Suprapubic skin (tissue), 4 donors: Measurements from ENCODE around the gene SYT8. TPM values are rescaled to one million over a fixed set of nuclear protein-coding genes. Genes with fewer than 3 reads are reported as not detected.
A peak's percentile ranks its signal among the peaks of the same experiment; 100 is the strongest.

Source experiments
- DNase-seq, 2 donors: peaks; one replicate each; pipeline ENCODE4 v3.0.0-alpha.2; 2019; ENCODE audit warnings: low spot score in 2 of 2
- H3K27ac ChIP-seq: fragments of 200-600 bp; sonication (generic); one replicate; pipeline ENCODE4 v1.5.1; 2019
- H3K27me3 ChIP-seq: fragments of 200-600 bp; sonication (generic); one replicate; pipeline ENCODE4 v1.5.1; 2019
- H3K36me3 ChIP-seq: fragments of 200-600 bp; sonication (generic); one replicate; pipeline ENCODE4 v1.5.1; 2019
- H3K4me1 ChIP-seq: fragments of 200-600 bp; sonication (generic); one replicate; pipeline ENCODE4 v1.5.1; 2019
- H3K4me3 ChIP-seq: fragments of 200-600 bp; sonication (generic); one replicate; pipeline ENCODE4 v1.5.1; 2019; ENCODE audit warnings: mild to moderate bottlenecking
- H3K9me3 ChIP-seq: fragments of 200-600 bp; sonication (generic); one replicate; pipeline ENCODE4 v1.5.1; 2019
- EP300 ChIP-seq: sonication (generic); formaldehyde crosslinking; IDR thresholded peaks from one replicate; pipeline ENCODE4 v1.6.1; 2017; ENCODE audit warnings: antibody characterized with exemption
- POLR2A ChIP-seq, 2 donors: fragments of 450-650 bp; IDR thresholded peaks; one replicate each; pipeline ENCODE4 v1.6.1; 2017; ENCODE audit warnings: antibody characterized with exemption in 2 of 2, mild to moderate bottlenecking in 2 of 2, moderate library complexity in 2 of 2
- POLR2AphosphoS5 ChIP-seq, 3 donors: sonication (generic); formaldehyde crosslinking; IDR thresholded peaks; one replicate each; pipeline ENCODE4 v1.6.1; 2017; ENCODE audit warnings: antibody characterized with exemption in 3 of 3
- WGBS: methylation state at CpG from one replicate; pipeline ENCODE4 v1.1.5; 2018; 5-methylcytosine and 5-hydroxymethylcytosine counted together
- total RNA-seq, 4 donors: library from RNA; depleted of rRNA; stranded (reverse); fragments of >200 nt; gene quantifications; one replicate each; pipeline ENCODE4 v1.1.0, GENCODE V29; 2016
- TF ChIP-seq, protein P1 (sequence below), 2 donors: fragments of 200-600 bp in 1 of 2; fragments of 450-650 bp in 1 of 2; sonication (generic) in 1 of 2; IDR thresholded peaks; one replicate each; pipeline ENCODE4 v1.5.1; 2016 to 2019; ENCODE audit warnings: antibody characterized with exemption in 2 of 2, mild to moderate bottlenecking in 1 of 2, moderate library complexity in 1 of 2

Gene SYT8
- total RNA-seq, 4 donors from 2014 or later, result 141 to 280 (median 193) TPM

DNA sequence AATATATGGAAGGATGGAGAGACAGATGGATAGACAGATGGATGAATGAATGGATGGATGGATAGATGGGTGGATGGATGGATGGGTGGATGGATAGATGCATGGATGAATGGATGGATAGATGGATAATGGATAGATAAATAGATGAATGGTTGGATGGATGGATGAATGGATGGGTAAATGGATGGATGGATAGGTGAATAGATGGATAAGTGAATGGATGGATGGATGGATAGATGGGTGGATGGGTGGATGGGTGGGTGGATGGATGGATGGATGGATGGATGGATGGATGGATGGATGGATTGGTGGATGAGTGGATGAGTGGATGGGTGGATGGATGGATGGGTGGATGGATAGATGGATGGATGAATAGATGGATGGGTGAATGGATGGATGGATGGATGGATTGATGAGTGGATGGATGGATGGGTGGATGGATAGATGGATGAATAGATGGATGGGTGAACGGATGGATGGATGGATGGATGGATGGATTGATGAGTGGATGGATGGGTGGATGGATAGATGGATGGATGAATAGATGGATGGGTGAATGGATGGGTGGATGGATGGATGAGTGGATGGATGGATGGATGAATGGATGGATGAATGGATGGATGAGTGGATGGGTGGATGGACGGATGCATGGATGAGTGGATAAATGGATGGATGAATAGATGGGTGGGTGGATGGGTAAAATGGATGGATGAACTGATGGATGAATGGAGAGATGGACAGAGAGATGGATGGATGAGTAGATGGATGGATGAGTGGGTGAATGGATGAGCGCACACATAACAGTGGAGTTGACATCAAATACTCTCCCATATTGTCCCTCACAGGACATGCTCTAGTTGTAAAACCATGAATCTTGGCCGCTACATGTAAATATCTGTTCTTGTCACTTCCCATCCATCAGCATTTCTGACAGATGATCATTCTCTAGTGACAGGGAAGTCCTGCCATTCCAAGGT lies 26.9 kb downstream of the SYT8 start:
- no peak overlapping the region for H3K4me3 ChIP-seq
- H3K27me3 ChIP-seq, result no peaks in the 10 kb centered on the region
- peaks cover 29% of the 10 kb centered on the region for H3K4me1 ChIP-seq
- no peak for DNase-seq
- H3K36me3 ChIP-seq, result no peaks in the 10 kb centered on the region
- H3K27ac ChIP-seq, result no peak overlapping the region
- 87% methylated on average over 4 of the region's 4 CpGs for WGBS
- TF ChIP-seq, protein P1, sequence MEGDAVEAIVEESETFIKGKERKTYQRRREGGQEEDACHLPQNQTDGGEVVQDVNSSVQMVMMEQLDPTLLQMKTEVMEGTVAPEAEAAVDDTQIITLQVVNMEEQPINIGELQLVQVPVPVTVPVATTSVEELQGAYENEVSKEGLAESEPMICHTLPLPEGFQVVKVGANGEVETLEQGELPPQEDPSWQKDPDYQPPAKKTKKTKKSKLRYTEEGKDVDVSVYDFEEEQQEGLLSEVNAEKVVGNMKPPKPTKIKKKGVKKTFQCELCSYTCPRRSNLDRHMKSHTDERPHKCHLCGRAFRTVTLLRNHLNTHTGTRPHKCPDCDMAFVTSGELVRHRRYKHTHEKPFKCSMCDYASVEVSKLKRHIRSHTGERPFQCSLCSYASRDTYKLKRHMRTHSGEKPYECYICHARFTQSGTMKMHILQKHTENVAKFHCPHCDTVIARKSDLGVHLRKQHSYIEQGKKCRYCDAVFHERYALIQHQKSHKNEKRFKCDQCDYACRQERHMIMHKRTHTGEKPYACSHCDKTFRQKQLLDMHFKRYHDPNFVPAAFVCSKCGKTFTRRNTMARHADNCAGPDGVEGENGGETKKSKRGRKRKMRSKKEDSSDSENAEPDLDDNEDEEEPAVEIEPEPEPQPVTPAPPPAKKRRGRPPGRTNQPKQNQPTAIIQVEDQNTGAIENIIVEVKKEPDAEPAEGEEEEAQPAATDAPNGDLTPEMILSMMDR (IDR thresholded peaks at IDR 0.05), result peak in 1 of 2 donors; percentile 21
- no peak for TF ChIP-seq POLR2A (IDR thresholded peaks at IDR 0.05)
- H3K9me3 ChIP-seq, result no peaks in the 10 kb centered on the region

DNA sequence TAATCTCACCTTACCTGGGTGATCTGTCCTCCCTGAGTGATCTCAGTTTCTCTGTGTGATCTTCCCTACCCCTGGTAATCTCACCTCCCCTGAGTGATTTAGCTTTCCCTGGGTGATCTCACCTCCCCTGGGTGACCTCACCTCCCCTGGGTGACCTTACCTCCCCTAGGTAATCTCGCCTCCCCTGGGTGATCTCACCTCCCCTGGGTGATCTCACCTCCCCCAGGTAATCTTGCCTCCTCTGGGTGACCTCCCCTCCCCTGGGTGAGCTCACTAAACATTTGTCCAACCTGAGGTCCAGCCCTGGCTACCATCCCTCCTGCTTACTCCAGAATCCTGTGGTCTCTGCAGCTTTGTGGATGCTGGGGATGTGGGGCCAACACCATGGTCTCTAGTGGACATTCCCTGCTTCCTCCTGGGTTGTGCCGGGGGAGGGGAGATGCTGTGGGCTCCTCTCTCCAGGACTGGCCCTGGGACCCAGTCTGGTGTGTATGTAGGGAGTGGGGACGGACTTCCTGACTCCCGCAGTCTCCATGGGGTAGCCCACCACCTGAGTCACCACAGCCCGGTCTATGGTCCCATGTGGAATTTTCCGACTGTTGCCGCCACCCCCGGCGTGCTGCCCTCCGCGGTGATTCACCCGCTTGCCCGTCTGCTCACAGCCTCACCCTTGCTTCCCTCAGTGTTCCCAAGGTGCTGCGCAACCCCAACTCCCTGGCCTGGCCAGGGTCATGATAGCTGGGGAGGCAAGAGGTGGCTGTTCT lies 28.0 kb downstream of the SYT8 start:
- TF ChIP-seq POLR2A (IDR thresholded peaks at IDR 0.05) (no peak), POLR2AphosphoS5 (IDR thresholded peaks at IDR 0.05) (no peak), EP300 (no peak)
- TF ChIP-seq, protein P1 (IDR thresholded peaks at IDR 0.05), result no peak
- H3K4me3 ChIP-seq, result no peak overlapping the region
- WGBS, result 67% methylated on average over 13 of the region's 14 CpGs
- no peak for DNase-seq
- no peaks in the 10 kb centered on the region for H3K9me3 ChIP-seq
- no peaks in the 10 kb centered on the region for H3K36me3 ChIP-seq
- no peaks in the 10 kb centered on the region for H3K27me3 ChIP-seq
- H3K4me1 ChIP-seq, result peaks cover 36% of the 10 kb centered on the region
- peak overlapping the region; percentile 77 for H3K27ac ChIP-seq

DNA sequence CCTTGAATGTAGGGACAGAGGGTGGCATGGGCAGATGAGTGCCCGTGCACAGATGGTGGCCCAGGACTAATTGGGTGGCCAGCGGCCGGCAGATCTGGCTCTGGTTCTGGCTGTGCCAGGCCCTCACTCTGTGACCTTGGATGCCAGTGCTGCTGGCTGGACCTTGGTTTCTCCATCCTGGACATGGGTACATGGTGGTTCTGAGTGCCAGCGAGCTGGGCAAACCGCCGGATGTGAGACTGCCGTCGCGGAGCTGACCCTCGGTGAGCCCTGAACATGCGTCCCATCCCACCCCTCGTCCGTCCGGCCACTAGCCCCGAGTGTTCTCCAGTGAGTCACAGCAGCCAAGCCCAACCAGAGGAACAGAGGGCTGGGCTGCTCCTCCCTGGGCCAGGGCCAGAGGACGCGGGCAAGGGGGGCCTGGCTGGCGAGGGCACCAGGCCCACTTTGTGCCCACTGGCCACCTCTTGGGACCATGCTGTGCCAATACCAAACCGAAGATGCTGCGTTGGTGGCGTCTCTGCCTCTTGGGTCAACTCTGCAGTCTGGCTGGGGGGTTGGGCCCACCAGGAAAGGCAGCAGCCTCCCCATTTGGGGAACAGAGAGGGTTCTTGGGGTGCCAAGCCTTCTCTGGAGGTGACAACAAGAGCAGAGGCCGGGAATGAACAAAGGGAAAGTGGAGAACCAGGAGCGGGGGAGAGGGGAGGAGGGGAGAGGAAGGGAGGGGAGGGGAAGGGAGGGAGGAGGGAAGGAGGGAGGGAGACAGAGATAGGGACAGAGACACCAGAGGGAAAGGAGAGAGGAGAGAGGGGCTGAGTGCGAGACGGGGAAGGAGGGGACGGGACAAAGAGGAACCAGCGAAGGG lies 28.8 kb downstream of the SYT8 start:
- peak; percentile 91 to 95 for DNase-seq
- H3K27me3 ChIP-seq, result no peaks in the 10 kb centered on the region
- peak overlapping the region; percentile 77 for H3K27ac ChIP-seq
- H3K9me3 ChIP-seq, result no peaks in the 10 kb centered on the region
- H3K36me3 ChIP-seq, result no peaks in the 10 kb centered on the region
- H3K4me3 ChIP-seq, result peak overlapping the region; percentile 33
- TF ChIP-seq POLR2AphosphoS5 (IDR thresholded peaks at IDR 0.05) (peak in 2 of 3 donors; percentile 61 to 79), POLR2A (IDR thresholded peaks at IDR 0.05) (no peak), EP300 (no peak)
- TF ChIP-seq, protein P1 (IDR thresholded peaks at IDR 0.05), result no peak
- 13% methylated on average over 23 of the region's 27 CpGs for WGBS
- peaks cover 42% of the 10 kb centered on the region for H3K4me1 ChIP-seq

DNA sequence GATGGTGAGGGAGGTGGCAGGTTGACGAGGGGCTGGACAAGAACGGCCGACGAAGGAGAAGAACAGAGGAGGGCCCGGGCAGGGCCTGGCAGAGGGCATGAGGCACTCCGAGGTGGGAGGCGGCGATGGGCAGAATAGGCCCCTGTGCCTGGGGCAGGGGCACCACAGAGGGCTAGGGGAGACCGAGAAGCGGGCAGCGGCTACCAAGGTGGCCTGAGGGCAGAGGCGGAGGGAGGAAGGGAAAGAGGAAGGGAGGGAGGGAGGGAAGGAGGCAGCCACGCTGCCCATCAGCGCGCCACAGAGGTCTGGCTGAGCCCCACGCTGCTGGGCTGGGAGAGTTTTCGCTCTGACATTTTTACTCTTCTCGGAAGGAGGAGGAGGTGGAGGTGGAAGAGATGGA lies 29.4 kb downstream of the SYT8 start:
- 49% methylated on average over 18 of the region's 18 CpGs for WGBS
- no peaks in the 10 kb centered on the region for H3K36me3 ChIP-seq
- no peak for DNase-seq
- peak overlapping the region; percentile 77 for H3K27ac ChIP-seq
- peak overlapping the region; percentile 33 for H3K4me3 ChIP-seq
- peaks cover 46% of the 10 kb centered on the region for H3K4me1 ChIP-seq
- H3K9me3 ChIP-seq, result no peaks in the 10 kb centered on the region
- TF ChIP-seq POLR2AphosphoS5 (IDR thresholded peaks at IDR 0.05), result no peak
- TF ChIP-seq EP300, result no peak
- TF ChIP-seq, protein P1 (IDR thresholded peaks at IDR 0.05), result no peak
- no peak for TF ChIP-seq POLR2A (IDR thresholded peaks at IDR 0.05)
- H3K27me3 ChIP-seq, result no peaks in the 10 kb centered on the region
